ENCODE results near the gene SLC25A33. TPM values are rescaled to one million over a fixed set of nuclear protein-coding genes. Genes with fewer than 3 reads are reported as not detected.
"Not testable (repeated sequence)": the region's sequence is repeated elsewhere in the genome, so short reads cannot be mapped to it uniquely, and the experiment has no call there.

Gene SLC25A33
- polyA plus RNA-seq, 1 donor from 2014 or later, result 19.1 TPM

DNA sequence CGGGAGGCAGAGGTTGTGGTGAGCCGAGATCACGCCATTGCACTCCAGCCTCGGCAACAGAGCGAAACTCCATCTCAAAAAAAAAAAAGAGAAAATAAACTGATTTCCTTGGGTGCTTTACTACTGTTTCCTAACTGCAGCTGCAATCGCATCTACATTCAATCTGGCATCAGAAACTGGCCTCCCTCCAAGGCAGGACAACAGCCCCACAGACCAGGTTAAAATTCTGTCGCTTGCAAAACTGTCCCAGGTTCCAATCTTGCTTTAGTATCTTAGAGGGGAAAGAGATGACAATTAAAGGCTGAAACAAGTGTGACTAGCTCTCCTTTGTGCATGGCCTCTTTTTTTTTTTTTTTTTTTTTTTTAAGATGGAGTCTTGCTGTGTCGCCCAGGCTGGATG, 32.4 kb upstream of the SLC25A33 start:
- H2AFZ ChIP-seq (ENCODE audit: low read depth, low read length), result no peak overlapping the region
- H3K9ac ChIP-seq (ENCODE audit: low read length), result no peak overlapping the region
- no peaks in the 10 kb centered on the region for H3K27me3 ChIP-seq (ENCODE audit: insufficient read depth, low read depth, low read length)
- H3K9me3 ChIP-seq (ENCODE audit: low read length), result no peaks in the 10 kb centered on the region
- H3K4me2 ChIP-seq (ENCODE audit: low read length), result no peak overlapping the region
- no peak overlapping the region for H3K4me3 ChIP-seq (ENCODE audit: low read length)
- no peaks in the 10 kb centered on the region for H3K36me3 ChIP-seq (ENCODE audit: insufficient read depth, low read length)
- no peaks in the 10 kb centered on the region for H3K9me2 ChIP-seq (ENCODE audit: insufficient read depth, low read length)
- no peaks in the 10 kb centered on the region for H3K79me2 ChIP-seq (replicated peaks; ENCODE audit: insufficient read depth, low read length)
- no peaks in the 10 kb centered on the region for H3F3A ChIP-seq (ENCODE audit: insufficient read depth, low read length, poor library complexity, severe bottlenecking)
- no peak overlapping the region for H3K27ac ChIP-seq (ENCODE audit: low read length)
- no peaks in the 10 kb centered on the region for H4K20me1 ChIP-seq (ENCODE audit: insufficient read depth)
- no peak for TF ChIP-seq RAD21 (conservative IDR thresholded peaks at IDR 0.05)
- TF ChIP-seq, protein P1, sequence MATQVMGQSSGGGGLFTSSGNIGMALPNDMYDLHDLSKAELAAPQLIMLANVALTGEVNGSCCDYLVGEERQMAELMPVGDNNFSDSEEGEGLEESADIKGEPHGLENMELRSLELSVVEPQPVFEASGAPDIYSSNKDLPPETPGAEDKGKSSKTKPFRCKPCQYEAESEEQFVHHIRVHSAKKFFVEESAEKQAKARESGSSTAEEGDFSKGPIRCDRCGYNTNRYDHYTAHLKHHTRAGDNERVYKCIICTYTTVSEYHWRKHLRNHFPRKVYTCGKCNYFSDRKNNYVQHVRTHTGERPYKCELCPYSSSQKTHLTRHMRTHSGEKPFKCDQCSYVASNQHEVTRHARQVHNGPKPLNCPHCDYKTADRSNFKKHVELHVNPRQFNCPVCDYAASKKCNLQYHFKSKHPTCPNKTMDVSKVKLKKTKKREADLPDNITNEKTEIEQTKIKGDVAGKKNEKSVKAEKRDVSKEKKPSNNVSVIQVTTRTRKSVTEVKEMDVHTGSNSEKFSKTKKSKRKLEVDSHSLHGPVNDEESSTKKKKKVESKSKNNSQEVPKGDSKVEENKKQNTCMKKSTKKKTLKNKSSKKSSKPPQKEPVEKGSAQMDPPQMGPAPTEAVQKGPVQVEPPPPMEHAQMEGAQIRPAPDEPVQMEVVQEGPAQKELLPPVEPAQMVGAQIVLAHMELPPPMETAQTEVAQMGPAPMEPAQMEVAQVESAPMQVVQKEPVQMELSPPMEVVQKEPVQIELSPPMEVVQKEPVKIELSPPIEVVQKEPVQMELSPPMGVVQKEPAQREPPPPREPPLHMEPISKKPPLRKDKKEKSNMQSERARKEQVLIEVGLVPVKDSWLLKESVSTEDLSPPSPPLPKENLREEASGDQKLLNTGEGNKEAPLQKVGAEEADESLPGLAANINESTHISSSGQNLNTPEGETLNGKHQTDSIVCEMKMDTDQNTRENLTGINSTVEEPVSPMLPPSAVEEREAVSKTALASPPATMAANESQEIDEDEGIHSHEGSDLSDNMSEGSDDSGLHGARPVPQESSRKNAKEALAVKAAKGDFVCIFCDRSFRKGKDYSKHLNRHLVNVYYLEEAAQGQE (IDR thresholded peaks at IDR 0.05; ENCODE audit: borderline replicate concordance), result no peak
- TF ChIP-seq EP300 (conservative IDR thresholded peaks at IDR 0.05; ENCODE audit: poor library complexity, severe bottlenecking), result no peak
- TF ChIP-seq, protein P2, sequence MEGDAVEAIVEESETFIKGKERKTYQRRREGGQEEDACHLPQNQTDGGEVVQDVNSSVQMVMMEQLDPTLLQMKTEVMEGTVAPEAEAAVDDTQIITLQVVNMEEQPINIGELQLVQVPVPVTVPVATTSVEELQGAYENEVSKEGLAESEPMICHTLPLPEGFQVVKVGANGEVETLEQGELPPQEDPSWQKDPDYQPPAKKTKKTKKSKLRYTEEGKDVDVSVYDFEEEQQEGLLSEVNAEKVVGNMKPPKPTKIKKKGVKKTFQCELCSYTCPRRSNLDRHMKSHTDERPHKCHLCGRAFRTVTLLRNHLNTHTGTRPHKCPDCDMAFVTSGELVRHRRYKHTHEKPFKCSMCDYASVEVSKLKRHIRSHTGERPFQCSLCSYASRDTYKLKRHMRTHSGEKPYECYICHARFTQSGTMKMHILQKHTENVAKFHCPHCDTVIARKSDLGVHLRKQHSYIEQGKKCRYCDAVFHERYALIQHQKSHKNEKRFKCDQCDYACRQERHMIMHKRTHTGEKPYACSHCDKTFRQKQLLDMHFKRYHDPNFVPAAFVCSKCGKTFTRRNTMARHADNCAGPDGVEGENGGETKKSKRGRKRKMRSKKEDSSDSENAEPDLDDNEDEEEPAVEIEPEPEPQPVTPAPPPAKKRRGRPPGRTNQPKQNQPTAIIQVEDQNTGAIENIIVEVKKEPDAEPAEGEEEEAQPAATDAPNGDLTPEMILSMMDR (IDR thresholded peaks at IDR 0.05; ENCODE audit: poor library complexity, severe bottlenecking), result no peak
- TF ChIP-seq SMC3 (conservative IDR thresholded peaks at IDR 0.05; ENCODE audit: poor library complexity), result no peak
- TF ChIP-seq MXI1 (conservative IDR thresholded peaks at IDR 0.05; ENCODE audit: poor library complexity, severe bottlenecking), result no peak
- TF ChIP-seq POLR2AphosphoS5 (IDR thresholded peaks at IDR 0.05), result no peak
- no peak for TF ChIP-seq TAF1 (IDR thresholded peaks at IDR 0.05; ENCODE audit: low read depth)
- TF ChIP-seq EZH2 (IDR thresholded peaks at IDR 0.05; ENCODE audit: borderline replicate concordance, insufficient read depth, low read length, poor library complexity, severe bottlenecking), result no peak

DNA sequence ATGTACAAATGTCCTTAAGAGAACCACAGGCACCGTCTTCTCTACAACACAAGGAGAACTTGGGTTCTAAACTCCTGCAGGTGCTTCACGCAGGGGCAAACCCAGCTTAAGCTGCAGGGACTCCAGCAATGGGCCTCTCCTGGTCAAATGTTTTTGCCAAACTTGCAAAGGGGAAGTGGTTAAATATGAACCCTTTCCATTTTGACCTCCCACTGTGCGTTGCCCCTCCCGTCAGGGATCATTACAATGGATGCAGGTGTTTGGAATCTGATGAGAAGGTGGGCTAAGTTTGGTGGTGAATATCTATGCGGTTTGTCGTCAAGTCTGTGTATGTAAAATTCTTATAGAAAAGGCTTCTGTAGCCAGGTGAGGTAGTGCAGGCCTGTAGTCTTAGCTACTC, 29.1 kb upstream of the SLC25A33 start:
- Histone ChIP-seq H3K36me3 (ENCODE audit: insufficient read depth, low read length) (no peaks in the 10 kb centered on the region), H3K9ac (ENCODE audit: low read length) (no peak overlapping the region), H2AFZ (ENCODE audit: low read depth, low read length) (no peak overlapping the region), H4K20me1 (ENCODE audit: insufficient read depth) (no peaks in the 10 kb centered on the region), H3K9me2 (ENCODE audit: insufficient read depth, low read length) (no peaks in the 10 kb centered on the region), H3F3A (ENCODE audit: insufficient read depth, low read length, poor library complexity, severe bottlenecking) (no peaks in the 10 kb centered on the region), H3K4me3 (ENCODE audit: low read length) (no peak overlapping the region), H3K9me3 (ENCODE audit: low read length) (no peaks in the 10 kb centered on the region), H3K79me2 (replicated peaks; ENCODE audit: insufficient read depth, low read length) (no peaks in the 10 kb centered on the region), H3K4me2 (ENCODE audit: low read length) (no peak overlapping the region), H3K27ac (ENCODE audit: low read length) (no peak overlapping the region), H3K27me3 (ENCODE audit: insufficient read depth, low read depth, low read length) (no peaks in the 10 kb centered on the region)
- TF ChIP-seq SMC3 (conservative IDR thresholded peaks at IDR 0.05; ENCODE audit: poor library complexity), result no peak
- TF ChIP-seq, protein P2 (IDR thresholded peaks at IDR 0.05; ENCODE audit: poor library complexity, severe bottlenecking), result no peak
- TF ChIP-seq, protein P1 (IDR thresholded peaks at IDR 0.05; ENCODE audit: borderline replicate concordance), result no peak
- TF ChIP-seq RAD21 (conservative IDR thresholded peaks at IDR 0.05), result no peak
- TF ChIP-seq EZH2 (IDR thresholded peaks at IDR 0.05; ENCODE audit: borderline replicate concordance, insufficient read depth, low read length, poor library complexity, severe bottlenecking), result no peak
- no peak for TF ChIP-seq MXI1 (conservative IDR thresholded peaks at IDR 0.05; ENCODE audit: poor library complexity, severe bottlenecking)
- no peak for TF ChIP-seq TAF1 (IDR thresholded peaks at IDR 0.05; ENCODE audit: low read depth)
- TF ChIP-seq POLR2AphosphoS5 (IDR thresholded peaks at IDR 0.05), result no peak
- TF ChIP-seq EP300 (conservative IDR thresholded peaks at IDR 0.05; ENCODE audit: poor library complexity, severe bottlenecking), result no peak

DNA sequence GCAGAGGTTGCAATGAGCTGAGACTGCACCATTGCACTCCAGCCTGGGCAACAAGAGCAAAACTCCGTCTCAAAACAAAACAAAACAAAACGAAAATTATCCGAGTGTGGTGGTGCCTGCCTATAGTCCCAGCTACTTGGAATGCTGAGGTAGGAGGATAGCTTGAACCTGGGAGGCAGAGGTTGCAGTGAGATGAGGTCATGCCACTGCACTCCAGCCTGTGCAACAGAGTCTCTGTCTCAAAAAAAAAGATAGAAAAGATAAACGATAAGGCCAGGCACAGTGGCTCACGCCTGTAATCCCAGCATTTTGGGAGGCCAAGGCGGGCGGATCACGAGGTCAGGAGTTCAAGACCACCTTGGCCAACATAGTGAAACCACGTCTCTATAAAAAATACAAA, 23.7 kb upstream of the SLC25A33 start:
- H3K27ac ChIP-seq (ENCODE audit: low read length); H4K20me1 ChIP-seq (ENCODE audit: insufficient read depth); H3K27me3 ChIP-seq (ENCODE audit: insufficient read depth, low read depth, low read length): not testable (repeated sequence)

More for the DNA sequence above, 23.7 kb upstream of the SLC25A33 start:
- not testable (repeated sequence) for H3K79me2 ChIP-seq (replicated peaks; ENCODE audit: insufficient read depth, low read length); H3K4me2 ChIP-seq (ENCODE audit: low read length); H3K4me3 ChIP-seq (ENCODE audit: low read length); H3K36me3 ChIP-seq (ENCODE audit: insufficient read depth, low read length); H3K9ac ChIP-seq (ENCODE audit: low read length); H3F3A ChIP-seq (ENCODE audit: insufficient read depth, low read length, poor library complexity, severe bottlenecking); H3K9me2 ChIP-seq (ENCODE audit: insufficient read depth, low read length); H2AFZ ChIP-seq (ENCODE audit: low read depth, low read length); H3K9me3 ChIP-seq (ENCODE audit: low read length)

All from neural cell (in vitro differentiated cells).